Activated CD4-positive, alpha-beta T cell treated with anti-CD3 and anti-CD28 coated beads, Interleukin-2, amount 10 ng/mL, durations not matched to agents 7 days and 5 days (primary cell): ENCODE data around the gene KIF12. TPM values are rescaled to one million over a fixed set of nuclear protein-coding genes. Genes with fewer than 3 reads are reported as not detected.
A peak's percentile ranks its signal among the peaks of the same experiment; 100 is the strongest.
"Not testable (repeated sequence)": the region's sequence is repeated elsewhere in the genome, so short reads cannot be mapped to it uniquely, and the experiment has no call there.

Experiments
- CTCF ChIA-PET: fragments of 350-600 bp; sonication (Branson Sonifier 250); formaldehyde crosslinking; loops from one replicate; lab custom pipeline; 2021; ENCODE audit warnings: antibody characterized with exemption; lab: Charles Lee
- POLR2A ChIA-PET: fragments of 350-600 bp; sonication (Branson Sonifier 250); formaldehyde crosslinking; loops from one replicate; lab custom pipeline; 2021; ENCODE audit warnings: antibody characterized with exemption; lab: Charles Lee
- DNase-seq: peaks from one replicate; pipeline ENCODE4 v3.0.0-alpha.2; 2020
- H3K27ac Mint-ChIP-seq: one replicate; pipeline ENCODE4 v1.8.0; 2021; ENCODE audit warnings: mild to moderate bottlenecking, moderate library complexity, mixed read lengths
- H3K27me3 Mint-ChIP-seq: one replicate; pipeline ENCODE4 v1.8.0; 2021; ENCODE audit warnings: mixed read lengths
- H3K36me3 Mint-ChIP-seq: one replicate; pipeline ENCODE4 v1.8.0; 2021; ENCODE audit warnings: low read depth, mixed read lengths
- H3K4me1 Mint-ChIP-seq: one replicate; pipeline ENCODE4 v1.8.0; 2021; ENCODE audit warnings: mixed read lengths
- H3K4me3 Mint-ChIP-seq: one replicate; pipeline ENCODE4 v1.8.0; 2021; ENCODE audit warnings: mild to moderate bottlenecking, moderate library complexity, mixed read lengths
- H3K9me3 Mint-ChIP-seq: one replicate; pipeline ENCODE4 v1.8.0; 2021; ENCODE audit warnings: mixed read lengths
- total RNA-seq, 2 experiments: library from RNA; stranded (reverse); gene quantifications; one replicate each; pipeline ENCODE4 v1.2.3, GENCODE V29; 2021

The KIF12 gene
- total RNA-seq, 2 experiments from 2014 or later: not detected

DNA sequence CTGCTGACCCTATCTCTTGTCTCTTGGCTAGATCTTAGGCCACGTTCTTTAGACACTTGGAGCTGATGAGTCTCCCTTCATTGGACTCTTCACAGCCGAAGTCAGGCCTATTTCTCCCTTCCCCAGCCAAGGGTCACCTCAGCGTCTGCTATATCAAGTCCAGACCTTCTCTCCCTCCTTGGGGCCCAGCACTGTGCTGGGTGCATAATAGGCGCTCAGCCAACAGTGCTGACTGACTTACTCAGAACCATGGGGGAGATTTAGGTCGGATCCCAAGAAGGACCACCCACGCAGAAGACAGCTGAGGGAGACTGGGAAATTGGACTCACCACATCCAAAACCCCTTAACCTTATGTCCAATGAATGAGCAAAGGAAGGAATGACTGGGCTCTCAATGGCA is 15.4 kb downstream of the KIF12 start:
- CTCF ChIA-PET: interaction anchor here (0.6 to 1.2 kb wide), 4 partner anchors 107 to 603 kb away, joined by 3 to 4 read pairs (median 4); no protein-coding TSS in a partner anchor
- Mint-ChIP-seq H3K9me3 (no peaks in the 10 kb centered on the region), H3K4me1 (peaks cover 1% of the 10 kb centered on the region), H3K27me3 (no peaks in the 10 kb centered on the region), H3K27ac (no peak overlapping the region), H3K36me3 (no peaks in the 10 kb centered on the region), H3K4me3 (no peak overlapping the region)
- POLR2A ChIA-PET: no interaction called here
- DNase-seq: no peak

DNA sequence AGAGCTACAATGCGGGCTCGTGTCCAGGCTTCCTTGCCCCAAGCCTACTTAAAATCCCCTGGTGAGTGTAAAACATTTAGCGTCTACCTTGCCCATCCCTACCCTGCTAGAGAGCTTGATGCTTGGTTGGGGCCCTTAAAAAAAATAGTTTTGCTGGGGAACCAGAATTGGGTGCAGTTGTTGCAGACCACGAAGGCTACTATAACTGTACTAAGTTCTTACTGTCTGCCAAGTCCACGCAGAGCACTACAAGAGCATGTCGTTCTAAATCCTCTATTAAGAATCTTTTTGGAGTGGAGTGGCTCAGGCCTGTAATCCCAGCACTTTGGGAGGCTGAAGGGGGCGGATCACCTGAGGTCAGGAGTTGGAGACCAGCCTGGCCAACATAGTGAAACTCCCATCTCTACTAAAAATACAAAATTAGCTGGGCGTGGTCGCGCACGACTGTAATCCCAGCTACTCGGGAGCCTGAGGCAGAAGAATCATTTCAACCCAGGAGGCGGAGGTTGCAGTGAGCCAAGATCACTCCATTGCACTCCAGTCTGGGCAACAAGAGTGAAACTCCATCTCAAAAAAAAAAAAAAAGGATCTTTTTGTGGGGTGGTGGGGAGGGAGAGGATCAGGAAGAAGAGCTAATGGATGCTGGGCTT is 16.2 kb downstream of the KIF12 start:
- H3K27me3 Mint-ChIP-seq, H3K9me3 Mint-ChIP-seq, H3K4me3 Mint-ChIP-seq, DNase-seq, H3K36me3 Mint-ChIP-seq, POLR2A ChIA-PET, H3K27ac Mint-ChIP-seq, H3K4me1 Mint-ChIP-seq: not testable (repeated sequence)
- CTCF ChIA-PET: interaction anchor here (0.6 to 2.5 kb wide), 11 partner anchors 9 to 566 kb away, joined by 3 to 13 read pairs (median 4); no protein-coding TSS in a partner anchor

DNA sequence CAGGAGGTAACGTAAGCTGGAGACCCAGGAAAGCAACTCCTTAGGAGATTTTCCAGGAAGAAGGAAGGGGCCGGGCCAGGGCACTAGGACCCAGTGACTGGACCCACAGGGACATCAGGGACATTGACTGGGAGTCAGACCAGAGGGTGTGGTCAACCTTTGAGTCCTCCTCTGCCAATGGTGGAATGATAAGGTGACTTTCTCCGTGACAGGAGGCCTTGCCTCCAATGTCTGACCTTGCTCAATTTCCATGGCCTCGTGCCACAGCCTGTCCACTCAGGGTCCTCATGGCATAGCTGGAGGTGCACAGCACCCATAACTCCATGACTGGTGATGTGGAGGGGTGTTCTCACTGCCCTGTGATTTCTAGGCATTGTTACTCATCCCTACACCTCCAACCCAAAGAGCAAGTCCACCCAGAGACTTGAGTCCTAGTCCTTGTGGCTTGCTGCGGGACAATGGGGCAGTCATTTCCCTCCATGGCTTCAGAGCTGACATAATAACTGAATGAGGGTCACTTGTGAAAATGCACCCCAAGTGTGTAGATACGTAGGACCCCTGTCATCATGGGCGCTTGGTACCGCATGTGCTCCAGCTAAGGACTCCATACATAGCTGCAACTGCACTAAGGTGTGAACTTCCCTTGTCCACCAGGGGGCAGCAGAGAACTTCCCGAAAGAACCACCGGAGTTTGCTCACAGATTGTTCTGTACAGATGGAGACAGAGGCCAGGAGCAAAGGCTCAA is 16.9 kb downstream of the KIF12 start:
- ChIA-PET POLR2A (no interaction called here), CTCF (interaction anchor here (0.7 to 2.5 kb wide), 9 partner anchors 9 to 209 kb away, joined by 3 to 13 read pairs (median 3); no protein-coding TSS in a partner anchor)
- H3K27me3 Mint-ChIP-seq: no peaks in the 10 kb centered on the region
- H3K9me3 Mint-ChIP-seq: no peaks in the 10 kb centered on the region
- no peak overlapping the region for H3K27ac Mint-ChIP-seq
- no peaks in the 10 kb centered on the region for H3K36me3 Mint-ChIP-seq
- peaks cover 1% of the 10 kb centered on the region for H3K4me1 Mint-ChIP-seq
- no peak overlapping the region for H3K4me3 Mint-ChIP-seq
- DNase-seq: peak; percentile 88

DNA sequence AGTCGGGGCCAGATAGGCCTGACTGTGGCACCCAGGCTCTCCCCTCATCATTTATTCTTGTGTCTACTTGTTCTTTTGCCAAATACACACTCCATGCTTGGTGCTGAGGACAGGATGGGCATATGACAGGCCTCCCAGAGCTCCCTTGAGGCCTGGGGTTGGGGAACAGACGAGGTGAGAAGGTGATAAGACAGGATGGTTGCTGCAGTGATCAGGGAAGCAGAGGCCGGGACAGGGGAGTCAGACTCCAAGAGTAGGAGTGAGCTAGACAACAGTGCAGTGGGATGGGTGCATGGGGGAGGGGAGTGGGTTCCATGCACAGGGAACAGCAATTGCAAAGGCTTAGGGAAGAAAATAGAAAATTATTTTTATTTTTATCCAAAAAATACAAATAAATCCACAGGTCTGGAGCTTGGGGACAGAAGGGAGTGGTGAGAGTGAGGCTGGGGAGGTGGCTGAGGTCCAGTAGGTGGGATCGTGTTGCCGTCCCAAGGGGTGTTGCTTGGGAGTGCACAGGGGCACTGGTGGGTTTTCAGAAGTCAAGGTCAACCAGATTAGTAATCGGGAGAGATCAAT is 17.6 kb downstream of the KIF12 start:
- Mint-ChIP-seq H3K4me3 (no peak overlapping the region), H3K4me1 (peaks cover 1% of the 10 kb centered on the region), H3K27me3 (peaks cover under 1% of the 10 kb centered on the region), H3K27ac (no peak overlapping the region), H3K9me3 (no peaks in the 10 kb centered on the region), H3K36me3 (no peaks in the 10 kb centered on the region)
- ChIA-PET POLR2A (no interaction called here), CTCF (interaction anchor here (1.5 to 2.5 kb wide), 4 partner anchors 10 to 209 kb away, joined by 6 to 13 read pairs (median 10); no protein-coding TSS in a partner anchor)
- DNase-seq: no peak

DNA sequence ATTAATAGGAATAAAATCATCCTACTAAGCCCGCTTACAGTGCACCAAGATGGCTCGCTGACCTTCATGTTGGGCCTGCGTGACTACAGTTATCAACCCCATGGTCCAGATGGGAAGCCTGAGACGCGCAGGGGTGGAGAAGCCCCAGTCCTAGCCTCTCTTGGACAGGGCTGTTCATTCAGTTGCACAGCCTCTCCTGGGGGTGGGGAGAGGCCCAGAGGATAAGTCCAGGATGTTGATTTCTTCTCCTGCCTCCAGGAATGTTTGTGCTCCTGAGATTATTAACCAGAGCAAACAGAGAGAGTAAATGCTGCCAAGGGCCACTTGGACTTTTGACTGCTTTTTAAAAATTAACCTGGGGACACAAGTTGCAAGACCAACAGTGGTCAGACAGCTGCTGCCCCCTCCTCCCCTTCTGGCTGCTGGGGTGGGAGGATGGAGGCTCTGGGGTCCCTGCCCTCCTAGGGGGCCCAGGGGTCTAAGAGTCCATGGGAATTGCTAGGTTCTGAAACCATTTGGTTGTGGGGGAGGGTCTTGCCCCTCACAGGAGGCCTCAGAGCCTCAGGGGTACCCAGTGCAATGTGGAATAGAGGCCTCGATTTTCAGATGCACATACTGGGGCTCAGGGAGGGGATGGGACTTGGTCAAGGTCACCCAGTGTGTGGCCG is 18.2 kb downstream of the KIF12 start:
- Mint-ChIP-seq H3K27ac (no peak overlapping the region), H3K27me3 (peaks cover 2% of the 10 kb centered on the region), H3K36me3 (no peaks in the 10 kb centered on the region), H3K4me1 (peaks cover 1% of the 10 kb centered on the region), H3K9me3 (no peaks in the 10 kb centered on the region), H3K4me3 (no peak overlapping the region)
- POLR2A ChIA-PET: no interaction called here
- no peak for DNase-seq
- CTCF ChIA-PET: interaction anchor here (1.5 to 2.5 kb wide), 2 partner anchors 9 to 210 kb away, joined by 6 to 10 read pairs; no protein-coding TSS in a partner anchor

DNA sequence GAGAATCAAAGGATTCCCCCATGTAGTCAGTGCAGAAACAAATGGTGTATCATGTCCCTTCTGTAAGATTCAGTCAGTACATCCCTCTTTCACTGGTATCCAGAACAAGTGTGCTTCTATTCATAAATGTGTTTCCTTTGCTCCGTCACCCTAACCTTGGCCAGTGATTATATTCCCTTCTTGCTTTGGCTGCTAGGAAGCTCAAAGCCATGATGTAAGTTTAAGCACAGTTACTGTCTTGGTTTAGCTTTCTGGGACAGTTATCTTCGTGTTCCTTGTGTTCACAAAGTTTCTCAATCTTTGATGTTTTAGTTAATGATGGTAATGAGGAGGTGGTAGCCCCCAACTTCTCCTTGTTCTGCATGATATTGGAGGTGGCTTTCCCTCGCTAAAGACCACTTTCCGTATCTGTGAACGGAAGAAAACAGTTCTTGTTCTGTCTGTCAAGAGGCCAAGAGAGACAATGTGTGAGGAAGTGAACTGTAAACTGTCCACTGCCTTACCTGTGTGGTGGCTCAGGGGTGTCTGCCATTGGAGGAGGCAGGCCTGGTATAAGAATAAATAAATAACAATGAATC is 18.8 kb downstream of the KIF12 start:
- ChIA-PET CTCF (interaction anchor here (1.3 to 1.5 kb wide), 2 partner anchors 102 to 210 kb away, joined by 3 to 6 read pairs; no protein-coding TSS in a partner anchor), POLR2A (no interaction called here)
- H3K4me1 Mint-ChIP-seq: peaks cover 1% of the 10 kb centered on the region
- H3K27me3 Mint-ChIP-seq: peaks cover 2% of the 10 kb centered on the region
- no peaks in the 10 kb centered on the region for H3K9me3 Mint-ChIP-seq
- no peak for DNase-seq
- H3K27ac Mint-ChIP-seq: no peak overlapping the region
- H3K36me3 Mint-ChIP-seq: no peaks in the 10 kb centered on the region
- H3K4me3 Mint-ChIP-seq: no peak overlapping the region

DNA sequence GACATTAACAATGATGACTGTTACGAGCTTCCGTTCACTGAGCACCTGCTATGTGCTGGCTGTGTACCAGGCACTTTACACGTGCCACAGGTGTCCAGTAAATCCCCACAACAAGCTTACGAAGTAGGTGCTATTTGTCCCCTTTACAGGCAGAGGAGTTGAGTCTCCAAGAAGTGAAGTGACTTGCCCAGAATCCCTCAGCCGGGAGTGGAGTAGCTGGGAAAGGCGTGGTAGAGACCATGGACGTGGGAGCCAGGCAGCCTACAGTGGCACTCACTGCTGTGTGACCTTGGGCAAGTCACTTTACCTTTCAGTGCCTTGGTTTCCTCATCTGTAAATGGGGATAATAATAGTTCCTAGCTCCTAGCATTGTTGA is 20.3 kb downstream of the KIF12 start:
- DNase-seq: no peak
- peaks cover 5% of the 10 kb centered on the region for H3K27me3 Mint-ChIP-seq
- no peaks in the 10 kb centered on the region for H3K9me3 Mint-ChIP-seq
- H3K4me1 Mint-ChIP-seq: peaks cover 1% of the 10 kb centered on the region
- no peak overlapping the region for H3K27ac Mint-ChIP-seq
- POLR2A ChIA-PET: no interaction called here
- H3K36me3 Mint-ChIP-seq: no peaks in the 10 kb centered on the region
- no peak overlapping the region for H3K4me3 Mint-ChIP-seq
- CTCF ChIA-PET: interaction anchor here (0.9 to 1.2 kb wide), 5 partner anchors 8 to 84 kb away, joined by 3 read pairs; no protein-coding TSS in a partner anchor

DNA sequence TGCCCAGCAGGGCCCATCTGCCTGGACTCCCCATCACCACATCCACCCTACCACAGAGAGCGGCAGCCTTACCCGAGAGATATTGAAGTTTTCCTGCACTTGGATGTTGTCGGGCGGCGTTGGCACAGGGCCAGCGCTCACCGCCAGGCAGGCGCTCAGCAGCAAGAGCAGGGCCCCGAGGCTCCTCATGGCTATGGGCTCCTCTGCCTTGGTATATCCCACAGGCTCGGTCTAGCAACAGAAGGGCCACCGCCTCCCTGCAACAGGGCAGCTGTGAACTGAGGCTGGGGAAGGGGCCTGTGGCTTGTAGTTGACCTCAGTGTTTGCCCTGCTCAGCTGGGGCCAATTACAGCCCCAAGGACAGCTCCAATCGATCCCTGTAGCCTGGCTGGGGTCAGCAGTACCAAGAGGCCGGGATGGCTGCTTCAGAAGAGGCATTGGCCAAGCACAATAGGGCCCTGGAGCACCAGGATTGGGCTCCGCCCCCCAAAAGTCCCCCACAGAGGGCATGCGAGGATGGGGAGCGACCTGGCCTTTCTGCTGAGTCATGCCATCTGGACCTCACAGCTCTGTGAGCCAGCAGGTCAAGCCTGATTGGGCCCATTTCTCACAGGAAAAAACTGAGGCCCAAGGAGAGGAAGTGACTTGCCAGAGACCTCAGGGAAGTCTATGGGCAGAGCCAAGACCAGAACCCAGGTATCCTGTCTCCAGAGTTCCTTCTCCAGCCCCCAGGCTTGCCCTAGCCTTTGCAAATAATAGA is 20.9 kb downstream of the KIF12 start, which contains the start of gene AMBP:
Gene AMBP, minus strand, starts transcription at position 280 of the 760 bp plus-strand sequence. Its CDS starts 91 bp downstream, at position 189.
- no peaks in the 10 kb centered on the region for H3K9me3 Mint-ChIP-seq
- no peak within 1 kb of the TSS for H3K27ac Mint-ChIP-seq
- peaks cover 5% of the 10 kb centered on the region for H3K27me3 Mint-ChIP-seq
- no peak within 1 kb of the TSS for H3K4me3 Mint-ChIP-seq
- DNase-seq: no peak
- H3K4me1 Mint-ChIP-seq: peaks cover 1% of the 10 kb centered on the region
- ChIA-PET POLR2A (no interaction called here), CTCF (interaction anchor here (0.9 to 1.2 kb wide), 5 partner anchors 8 to 83 kb away, joined by 3 read pairs; no protein-coding TSS in a partner anchor)
- H3K36me3 Mint-ChIP-seq: no peaks in the 10 kb centered on the region

DNA sequence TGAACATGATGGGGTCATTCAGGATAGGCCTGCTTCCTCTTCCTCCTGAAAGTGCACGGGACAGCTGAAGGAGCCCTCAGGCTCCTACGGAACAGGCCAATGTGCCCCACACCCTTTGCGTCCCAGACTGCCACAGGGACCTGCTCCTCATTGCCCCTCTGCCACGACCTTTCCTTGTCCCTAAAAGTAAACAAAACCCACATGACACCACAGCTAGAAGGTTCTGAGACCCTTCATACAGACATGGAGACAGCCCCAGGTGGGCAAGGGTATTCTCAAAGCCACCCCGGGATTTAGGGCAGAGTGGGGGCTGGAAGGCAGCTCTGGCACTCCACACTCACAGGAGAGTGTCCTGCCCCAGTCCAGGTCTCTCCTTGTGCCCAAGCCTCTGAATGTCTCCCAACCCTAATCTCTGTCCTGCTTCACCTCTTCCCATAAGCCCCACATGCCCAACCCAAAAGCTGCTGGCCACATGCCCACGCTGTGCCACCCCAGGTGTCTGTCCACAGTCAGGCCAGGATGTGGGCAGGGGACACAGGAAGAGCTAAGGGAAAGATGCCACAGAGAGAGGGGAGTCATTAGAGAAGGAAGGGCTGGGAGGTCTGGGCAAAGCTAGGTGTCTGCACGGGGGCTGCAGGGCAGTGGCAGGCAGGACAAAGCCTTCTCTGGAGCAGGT is 21.8 kb downstream of the KIF12 start:
- ChIA-PET POLR2A (no interaction called here), CTCF (interaction anchor here (1.2 kb wide), 1 partner anchor 46 kb away, joined by 3 read pairs; no protein-coding TSS in a partner anchor)
- Mint-ChIP-seq H3K4me1 (no peaks in the 10 kb centered on the region), H3K27me3 (peaks cover 5% of the 10 kb centered on the region), H3K27ac (no peak overlapping the region), H3K9me3 (no peaks in the 10 kb centered on the region), H3K36me3 (no peaks in the 10 kb centered on the region), H3K4me3 (no peak overlapping the region)
- DNase-seq: no peak

DNA sequence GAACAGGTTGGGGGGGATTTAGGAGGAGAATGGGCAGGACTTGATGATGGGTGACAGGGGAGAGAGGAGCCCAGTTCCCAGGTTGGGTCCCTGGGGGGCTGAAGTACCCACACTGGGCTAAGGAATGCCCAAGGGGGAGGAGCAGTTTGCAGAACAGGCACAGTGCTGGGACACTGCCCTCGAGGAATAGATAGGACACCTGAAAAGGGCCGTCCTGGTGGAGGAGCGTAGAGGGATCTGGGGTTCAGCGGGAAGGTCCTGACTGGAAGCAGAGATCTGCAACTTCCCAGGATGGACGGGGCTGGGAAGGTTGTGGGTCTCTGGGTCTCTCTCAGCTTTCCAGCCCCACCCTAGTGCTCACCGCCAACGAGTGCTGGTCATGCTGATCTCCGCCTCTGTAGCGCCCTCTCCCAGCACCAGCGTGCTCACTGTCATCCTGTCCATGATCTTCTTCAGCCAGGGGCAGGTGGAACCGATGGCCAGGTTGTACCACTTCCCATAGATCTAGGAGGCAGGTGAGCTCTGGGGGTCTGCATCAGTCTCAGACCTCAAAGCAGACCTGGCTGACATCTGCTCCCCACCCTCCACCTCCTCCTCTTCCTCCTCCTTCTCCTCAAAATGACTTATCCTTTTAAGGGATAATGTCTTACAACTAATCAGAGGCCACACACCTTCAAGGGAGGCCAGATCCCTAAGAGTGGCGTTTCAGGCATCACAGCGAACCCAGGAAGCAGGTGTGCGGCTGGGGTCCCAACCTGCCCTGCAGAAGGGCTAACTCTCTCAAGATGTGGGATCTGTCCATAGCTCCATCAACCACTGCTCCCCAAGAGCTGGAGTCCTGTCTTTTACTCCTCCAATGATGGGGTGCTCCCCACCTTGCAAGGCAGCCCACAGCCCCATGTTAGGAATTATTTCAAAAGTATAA is 22.6 kb downstream of the KIF12 start:
- H3K4me1 Mint-ChIP-seq: no peaks in the 10 kb centered on the region
- no peaks in the 10 kb centered on the region for H3K36me3 Mint-ChIP-seq
- DNase-seq: no peak
- H3K27me3 Mint-ChIP-seq: peaks cover 5% of the 10 kb centered on the region
- CTCF ChIA-PET: interaction anchor here (0.6 kb wide), 1 partner anchor 432 kb away, joined by 6 read pairs; no protein-coding TSS in a partner anchor
- no peaks in the 10 kb centered on the region for H3K9me3 Mint-ChIP-seq
- POLR2A ChIA-PET: no interaction called here
- no peak overlapping the region for H3K27ac Mint-ChIP-seq
- no peak overlapping the region for H3K4me3 Mint-ChIP-seq
